ENCODE measurements around the gene STEAP1B. TPM values are rescaled to one million over a fixed set of nuclear protein-coding genes. Genes with fewer than 3 reads are reported as not detected.
"Not testable (repeated sequence)": the region's sequence is repeated elsewhere in the genome, so short reads cannot be mapped to it uniquely, and the experiment has no call there.

STEAP1B gene
- total RNA-seq, 1 experiment from 2014 or later: 3.2 TPM

DNA sequence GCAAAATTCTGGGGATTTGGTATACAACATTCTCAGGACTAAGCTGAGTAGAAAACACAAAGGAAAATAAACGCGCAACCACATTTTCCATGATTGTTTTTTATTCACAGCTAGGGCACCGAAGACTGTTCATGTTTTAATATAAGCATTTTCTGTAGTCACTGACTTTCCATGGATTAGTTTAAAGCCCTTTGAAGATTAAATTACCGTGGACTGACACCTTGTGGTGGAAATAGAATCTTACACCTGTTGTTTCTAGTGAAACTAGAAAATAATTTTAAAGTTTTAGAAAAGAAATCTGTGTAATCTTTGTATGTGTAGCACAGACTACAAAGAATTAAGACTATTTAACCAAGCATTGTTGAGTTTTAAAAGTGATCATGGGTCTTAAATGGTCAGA lies 1.3 kb upstream of the STEAP1B start:
- not testable (repeated sequence) for H4K20me1 ChIP-seq (ENCODE audit: control insufficient read depth, insufficient read depth, insufficient read length); H3K4me1 ChIP-seq (ENCODE audit: insufficient read depth, low read length); H3K9me3 ChIP-seq (ENCODE audit: control insufficient read depth, low read depth, low read length); H3K18ac ChIP-seq (ENCODE audit: insufficient read length, low read depth, low read length); H3K4me2 ChIP-seq (ENCODE audit: insufficient read depth, insufficient read length, low read length); H3K14ac ChIP-seq (ENCODE audit: insufficient read depth, low read length); H2BK12ac ChIP-seq (ENCODE audit: insufficient read length, low read depth, low read length); H4K91ac ChIP-seq (ENCODE audit: insufficient read length, low read depth, low read length); H4K5ac ChIP-seq (ENCODE audit: insufficient read length, low read depth, low read length); H3K56ac ChIP-seq (ENCODE audit: insufficient read length, low read depth, low read length); H3K9me3 Mint-ChIP-seq; H3T11ph ChIP-seq (ENCODE audit: low read length); H3K79me1 ChIP-seq (ENCODE audit: insufficient read depth, low read depth, low read length, poor library complexity, severe bottlenecking); H3K4ac ChIP-seq (ENCODE audit: low read depth, low read length); H4K8ac ChIP-seq (replicated peaks; ENCODE audit: insufficient read length, low read depth, low read length); H2BK15ac ChIP-seq (ENCODE audit: low read depth, low read length); H2BK20ac ChIP-seq (ENCODE audit: low read depth, low read length, poor library complexity, severe bottlenecking); H3K27ac Mint-ChIP-seq; H2BK120ac ChIP-seq (ENCODE audit: low read depth, low read length, poor library complexity, severe bottlenecking); H3K36me3 Mint-ChIP-seq (ENCODE audit: insufficient read depth in 1 of 3, low read depth in 3 of 3); H2AFZ ChIP-seq (ENCODE audit: low read length); H3K79me2 ChIP-seq (ENCODE audit: insufficient read depth, low read length); H3K4me3 Mint-ChIP-seq; DNase-seq; H3K27me3 ChIP-seq (ENCODE audit: insufficient read depth, low read length); H3K27ac ChIP-seq (ENCODE audit: insufficient read length, low read depth, low read length); H2BK5ac ChIP-seq (ENCODE audit: insufficient read length, low read length); H2AK5ac ChIP-seq (ENCODE audit: insufficient read length, low read length); H3K23me2 ChIP-seq (ENCODE audit: insufficient read length, low read depth, low read length, poor library complexity, severe bottlenecking); H3K23ac ChIP-seq (ENCODE audit: insufficient read length, low read depth, low read length); H3K9ac ChIP-seq (ENCODE audit: extremely low read depth, insufficient read length, low read length)
- peaks cover 19% of the 10 kb centered on the region for H3K27me3 Mint-ChIP-seq (ENCODE audit: low read depth)
- TF ChIP-seq, protein P1, sequence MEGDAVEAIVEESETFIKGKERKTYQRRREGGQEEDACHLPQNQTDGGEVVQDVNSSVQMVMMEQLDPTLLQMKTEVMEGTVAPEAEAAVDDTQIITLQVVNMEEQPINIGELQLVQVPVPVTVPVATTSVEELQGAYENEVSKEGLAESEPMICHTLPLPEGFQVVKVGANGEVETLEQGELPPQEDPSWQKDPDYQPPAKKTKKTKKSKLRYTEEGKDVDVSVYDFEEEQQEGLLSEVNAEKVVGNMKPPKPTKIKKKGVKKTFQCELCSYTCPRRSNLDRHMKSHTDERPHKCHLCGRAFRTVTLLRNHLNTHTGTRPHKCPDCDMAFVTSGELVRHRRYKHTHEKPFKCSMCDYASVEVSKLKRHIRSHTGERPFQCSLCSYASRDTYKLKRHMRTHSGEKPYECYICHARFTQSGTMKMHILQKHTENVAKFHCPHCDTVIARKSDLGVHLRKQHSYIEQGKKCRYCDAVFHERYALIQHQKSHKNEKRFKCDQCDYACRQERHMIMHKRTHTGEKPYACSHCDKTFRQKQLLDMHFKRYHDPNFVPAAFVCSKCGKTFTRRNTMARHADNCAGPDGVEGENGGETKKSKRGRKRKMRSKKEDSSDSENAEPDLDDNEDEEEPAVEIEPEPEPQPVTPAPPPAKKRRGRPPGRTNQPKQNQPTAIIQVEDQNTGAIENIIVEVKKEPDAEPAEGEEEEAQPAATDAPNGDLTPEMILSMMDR (conservative IDR thresholded peaks at IDR 0.05): peak; percentile 65
- H3K4me1 Mint-ChIP-seq: peaks cover 18 to 30% of the 10 kb centered on the region in 2 experiments
- no CpG with 5 or more reads among the region's 4 CpGs for WGBS (ENCODE audit: extremely low coverage, insufficient read length, low lambda C conversion rate)
